GM12865 (cell line): ENCODE data around the gene SFMBT2.
A peak's percentile ranks its signal among the peaks of the same experiment; 100 is the strongest.
"Not testable (repeated sequence)": the region's sequence is repeated elsewhere in the genome, so short reads cannot be mapped to it uniquely, and the experiment has no call there.

Experiments used
- DNase-seq: peaks from one replicate; pipeline ENCODE4 v3.0.0; 2010; ENCODE audit warnings: low read depth
- H3K4me3 ChIP-seq: 2 replicates; pipeline ENCODE4 v1.5.1; 2011; ENCODE audit warnings: mild to moderate bottlenecking, low read depth, low read length, control low read depth
- TF ChIP-seq, protein P1 (sequence below): IDR thresholded peaks from 2 replicates; pipeline ENCODE4 v1.5.1; 2011; ENCODE audit warnings: low read length, control low read depth, low read depth, inconsistent platforms; ENCODE audit not compliant: insufficient read depth; ENCODE audit errors: missing control alignments

Gene SFMBT2

DNA sequence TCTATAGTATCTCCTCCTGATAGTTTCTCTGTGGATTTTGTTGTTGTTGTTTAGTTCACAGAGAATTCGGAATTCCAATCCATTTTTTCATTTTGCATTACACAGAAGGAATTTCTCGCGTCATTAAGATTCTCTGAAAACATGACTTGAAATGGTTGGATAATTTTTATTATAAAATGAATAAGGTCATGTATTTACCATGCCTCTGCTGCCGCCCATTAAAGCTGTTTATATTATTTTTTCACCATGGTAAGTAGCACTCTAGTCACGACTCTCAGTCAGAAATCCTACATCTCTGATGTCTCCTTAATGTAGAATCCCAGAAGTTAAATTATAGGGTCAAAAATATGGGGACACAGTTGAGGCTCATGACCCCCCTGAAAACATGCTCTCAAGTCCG, 19.1 kb downstream of the SFMBT2 start:
- no peak overlapping the region for H3K4me3 ChIP-seq
- TF ChIP-seq, protein P1, sequence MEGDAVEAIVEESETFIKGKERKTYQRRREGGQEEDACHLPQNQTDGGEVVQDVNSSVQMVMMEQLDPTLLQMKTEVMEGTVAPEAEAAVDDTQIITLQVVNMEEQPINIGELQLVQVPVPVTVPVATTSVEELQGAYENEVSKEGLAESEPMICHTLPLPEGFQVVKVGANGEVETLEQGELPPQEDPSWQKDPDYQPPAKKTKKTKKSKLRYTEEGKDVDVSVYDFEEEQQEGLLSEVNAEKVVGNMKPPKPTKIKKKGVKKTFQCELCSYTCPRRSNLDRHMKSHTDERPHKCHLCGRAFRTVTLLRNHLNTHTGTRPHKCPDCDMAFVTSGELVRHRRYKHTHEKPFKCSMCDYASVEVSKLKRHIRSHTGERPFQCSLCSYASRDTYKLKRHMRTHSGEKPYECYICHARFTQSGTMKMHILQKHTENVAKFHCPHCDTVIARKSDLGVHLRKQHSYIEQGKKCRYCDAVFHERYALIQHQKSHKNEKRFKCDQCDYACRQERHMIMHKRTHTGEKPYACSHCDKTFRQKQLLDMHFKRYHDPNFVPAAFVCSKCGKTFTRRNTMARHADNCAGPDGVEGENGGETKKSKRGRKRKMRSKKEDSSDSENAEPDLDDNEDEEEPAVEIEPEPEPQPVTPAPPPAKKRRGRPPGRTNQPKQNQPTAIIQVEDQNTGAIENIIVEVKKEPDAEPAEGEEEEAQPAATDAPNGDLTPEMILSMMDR = no peak
- no peak for DNase-seq

DNA sequence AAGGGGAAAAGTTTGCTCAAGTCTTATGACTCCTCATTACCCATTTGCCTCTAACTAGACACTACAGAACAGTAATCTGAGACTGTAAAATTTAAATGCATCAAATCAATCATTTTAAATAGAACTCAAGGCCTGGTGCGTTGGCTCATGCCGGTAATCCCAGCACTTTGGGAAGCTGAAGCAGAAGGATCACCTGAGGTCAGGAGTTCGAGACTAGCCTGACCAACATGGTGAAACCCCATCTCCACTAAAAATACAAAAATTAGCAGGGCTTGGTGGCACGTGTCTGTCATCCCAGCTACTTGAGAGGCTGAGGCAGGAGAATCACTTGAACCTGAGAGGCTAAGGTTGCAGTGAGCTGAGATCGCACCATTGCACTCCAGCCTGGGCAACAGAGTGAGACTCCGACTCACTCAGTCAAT, 20.1 kb downstream of the SFMBT2 start:
- not testable (repeated sequence) for H3K4me3 ChIP-seq, DNase-seq

DNA sequence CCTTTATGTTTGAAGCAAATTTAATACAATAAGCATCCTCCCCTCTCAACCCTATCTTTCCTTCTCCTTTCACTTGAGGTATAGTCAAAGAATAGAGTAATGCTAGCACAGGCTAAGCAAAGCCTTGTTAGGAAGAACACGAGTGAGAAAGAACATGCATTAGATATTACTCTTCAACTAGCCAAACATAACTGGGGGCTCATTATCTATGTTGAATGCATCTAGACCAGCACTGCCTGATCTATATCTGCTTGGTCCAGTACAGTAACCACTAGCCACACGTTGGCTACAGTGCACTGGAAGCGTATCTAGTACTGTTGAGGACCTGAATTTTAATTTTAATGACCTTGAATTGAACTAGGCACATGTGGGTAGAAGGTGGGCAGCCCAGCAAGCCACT, 21.0 kb downstream of the SFMBT2 start:
- TF ChIP-seq, protein P1 = no peak
- DNase-seq = no peak
- H3K4me3 ChIP-seq = no peak overlapping the region

DNA sequence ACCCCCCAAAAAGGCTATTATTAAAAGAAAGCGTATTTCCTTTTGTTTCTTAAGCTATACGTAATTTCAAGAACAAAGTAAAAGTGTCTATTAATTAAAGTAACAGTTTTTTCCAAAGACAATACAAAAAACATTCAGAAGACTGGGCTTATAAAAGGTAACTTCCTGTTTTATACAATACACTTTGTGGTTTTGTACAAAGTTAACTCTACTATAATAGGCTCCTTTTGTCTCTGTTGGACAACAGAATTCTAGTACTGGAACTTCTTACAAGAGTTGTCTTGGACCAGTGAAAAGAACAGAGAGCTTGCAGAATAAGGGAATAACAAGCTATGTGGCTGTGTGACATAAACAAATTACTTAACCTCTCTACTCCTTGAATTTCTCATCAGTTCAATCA, 21.5 kb downstream of the SFMBT2 start:
- H3K4me3 ChIP-seq = no peak overlapping the region
- TF ChIP-seq, protein P1 = no peak
- no peak for DNase-seq

DNA sequence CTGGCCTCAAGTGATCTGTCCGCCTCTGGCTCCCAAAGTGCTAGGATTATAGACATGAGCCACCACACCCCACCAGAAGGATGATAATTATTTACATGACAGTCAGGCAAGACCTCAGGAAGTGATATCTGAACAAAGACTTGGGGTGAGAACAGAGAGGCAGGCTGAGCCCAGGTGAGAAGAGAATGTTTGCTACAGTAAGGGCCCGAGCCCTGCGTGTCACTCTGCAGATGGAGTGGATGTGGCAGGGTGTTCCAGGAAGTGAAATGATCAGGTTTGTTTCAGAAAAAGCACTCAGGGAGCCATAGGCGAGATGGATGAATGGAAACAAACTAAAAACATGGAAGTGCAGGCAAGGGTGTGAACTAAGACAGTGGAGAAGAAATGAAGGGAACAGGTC, 22.2 kb downstream of the SFMBT2 start:
- peak; percentile 25 for DNase-seq
- TF ChIP-seq, protein P1 = no peak
- no peak overlapping the region for H3K4me3 ChIP-seq

DNA sequence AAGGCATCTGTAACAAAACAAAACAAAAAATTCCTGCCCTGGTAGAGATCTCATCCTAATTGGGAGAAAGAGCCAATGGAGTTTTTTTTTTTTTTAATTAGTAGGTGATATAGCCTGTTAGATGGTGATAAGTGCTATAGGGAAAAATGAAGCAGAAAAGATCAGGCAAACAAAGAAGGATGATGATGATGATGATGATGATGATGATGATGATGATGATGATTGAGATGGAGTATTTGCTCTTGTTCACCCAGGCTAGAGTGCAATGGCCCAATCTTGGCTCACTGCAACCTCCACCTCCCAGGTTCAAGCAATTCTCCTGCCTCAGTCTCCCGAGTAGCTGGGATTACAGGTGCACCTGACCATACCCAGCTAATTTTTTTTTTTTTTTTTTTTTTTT, 22.7 kb downstream of the SFMBT2 start:
- not testable (repeated sequence) for H3K4me3 ChIP-seq, DNase-seq

DNA sequence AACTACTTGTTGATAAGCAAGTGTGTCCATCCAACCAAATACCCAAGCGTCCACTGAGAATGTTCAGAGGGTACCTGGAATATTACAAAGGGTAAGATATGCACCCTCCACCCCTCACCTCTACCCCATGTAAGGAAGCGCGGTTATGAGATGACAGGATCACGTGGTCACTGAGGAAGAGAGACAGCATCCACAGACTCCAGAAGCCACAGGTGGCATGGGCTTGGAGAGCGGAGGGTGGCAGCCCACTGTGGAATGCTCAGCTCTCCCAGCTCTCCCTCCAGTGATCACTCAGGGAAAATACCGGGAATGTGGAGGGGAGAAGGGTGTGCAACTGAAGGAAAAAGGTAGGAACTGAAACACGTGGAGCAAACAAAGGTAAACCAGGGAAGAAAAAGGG, 25.7 kb downstream of the SFMBT2 start:
- H3K4me3 ChIP-seq = no peak overlapping the region
- TF ChIP-seq, protein P1 = no peak
- no peak for DNase-seq

DNA sequence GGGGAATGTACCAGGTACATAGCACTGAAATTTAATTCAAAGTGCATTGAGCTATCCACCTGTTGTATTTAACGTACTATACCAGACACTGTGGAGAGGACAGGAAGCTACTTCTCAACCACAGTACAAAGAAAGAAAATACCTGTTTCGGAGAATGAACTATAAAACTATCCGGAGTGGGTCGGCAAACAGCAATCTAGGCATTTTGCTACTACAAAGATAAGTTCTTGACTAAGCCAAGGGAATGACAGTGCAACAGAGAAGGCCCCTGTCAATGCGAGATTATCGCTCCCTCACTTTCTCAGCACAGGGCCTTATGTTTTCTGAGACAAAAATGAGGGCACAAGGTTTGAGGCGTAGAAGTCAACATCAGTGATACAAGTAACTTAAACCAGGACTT, 27.4 kb downstream of the SFMBT2 start:
- no peak for DNase-seq
- no peak overlapping the region for H3K4me3 ChIP-seq
- TF ChIP-seq, protein P1 = no peak
